ENCODE results near the gene RALBP1.

RALBP1 gene

DNA sequence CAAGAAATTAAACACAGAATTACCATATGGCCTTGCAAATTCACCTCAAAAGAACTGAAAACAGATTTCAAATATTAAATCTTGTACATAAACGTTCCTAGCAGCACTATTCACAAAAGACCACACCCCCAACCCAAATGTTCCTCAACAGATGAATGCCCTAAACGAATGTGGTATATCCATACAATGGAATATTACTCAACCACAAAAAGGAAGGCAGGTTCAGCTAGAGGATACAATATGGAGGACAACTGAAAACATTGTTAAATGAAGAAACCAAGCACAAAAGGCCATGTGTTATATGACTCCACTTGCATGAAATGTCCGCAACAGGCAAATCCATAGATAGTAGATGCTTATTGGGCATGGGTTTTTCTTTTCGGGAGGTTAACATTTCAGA lies 77.3 kb downstream of the RALBP1 start:
- DNase-seq = no peak

DNA sequence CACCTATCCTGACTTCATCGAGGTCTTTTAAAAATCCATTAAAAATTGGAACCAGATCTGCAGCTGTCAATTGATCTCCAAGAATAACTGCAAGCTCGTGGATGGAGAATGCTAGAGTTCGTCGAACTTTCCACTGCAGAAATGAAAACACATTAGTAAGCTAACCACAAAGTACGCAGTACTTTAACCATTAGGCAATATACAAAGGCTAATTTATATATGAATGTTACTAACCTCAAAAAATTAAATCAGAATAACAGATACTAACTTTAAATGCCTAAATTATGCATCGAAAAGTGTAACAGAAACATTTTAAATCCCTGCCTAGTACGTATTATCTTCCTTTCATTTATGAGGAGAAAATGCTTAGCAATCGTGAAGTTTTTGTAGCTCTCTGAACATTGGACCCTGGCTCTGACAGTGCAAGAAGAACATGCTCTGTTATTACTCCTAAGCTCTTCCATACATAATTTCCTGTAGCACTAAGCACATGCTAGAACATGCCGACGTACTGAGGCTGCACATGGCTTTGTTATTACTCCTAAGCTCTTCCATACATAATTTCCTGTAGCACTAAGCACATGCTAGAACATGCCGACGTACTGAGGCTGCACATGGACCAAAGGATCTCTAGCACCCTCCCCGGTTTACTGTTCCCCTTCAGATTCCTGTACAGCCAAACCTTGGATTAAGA lies 82.1 kb downstream of the RALBP1 start:
- DNase-seq = no peak

DNA sequence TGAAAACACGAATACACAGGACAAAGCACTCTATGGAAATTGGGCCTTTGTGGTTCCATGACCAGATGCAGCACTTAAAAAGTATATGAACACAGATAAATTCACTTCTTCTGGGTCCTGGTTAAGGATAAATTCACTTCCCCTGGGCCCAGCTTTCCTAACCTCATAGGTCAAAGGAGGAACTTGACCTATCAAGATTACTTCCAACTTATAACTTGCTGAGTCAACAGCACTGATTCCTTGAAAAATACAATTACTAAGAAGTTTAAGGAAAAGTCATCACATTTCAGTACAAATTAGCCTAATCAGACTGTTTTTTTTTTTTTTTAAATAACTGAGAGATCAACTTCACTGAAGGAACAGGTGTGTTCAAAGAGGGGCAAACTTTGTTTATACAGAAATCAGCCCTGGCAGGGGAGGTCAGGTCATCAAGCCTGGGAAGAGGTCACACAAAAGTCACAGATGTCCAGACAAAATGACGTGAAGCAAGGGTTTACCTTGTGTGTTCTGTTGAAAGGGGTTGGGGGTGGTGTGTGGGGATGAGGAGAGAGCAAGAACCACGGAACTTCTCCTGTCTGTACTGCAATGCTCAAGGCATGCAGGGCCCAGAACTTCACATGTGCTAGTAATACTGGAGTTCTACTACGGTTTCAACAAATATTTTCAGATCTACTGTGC lies 83.2 kb downstream of the RALBP1 start:
- DNase-seq = no peak

DNA sequence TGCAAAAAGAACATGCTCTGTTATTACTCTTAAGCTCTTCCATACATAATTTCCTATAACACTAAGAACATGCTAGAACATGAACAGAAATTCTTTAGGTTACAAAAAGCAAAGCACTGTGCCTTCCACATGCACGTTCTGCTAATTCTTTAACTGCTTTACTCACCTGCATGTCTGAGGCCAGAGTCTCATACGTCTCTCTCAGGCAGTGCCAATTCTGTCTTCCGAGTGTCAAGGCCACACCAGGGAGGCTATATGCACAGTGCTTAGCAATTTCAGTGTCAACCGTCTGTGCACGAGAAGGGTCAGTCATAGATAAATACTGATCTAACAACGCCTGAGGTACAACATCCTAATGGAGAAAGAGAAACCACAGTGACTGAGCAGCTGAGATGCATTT lies 83.9 kb downstream of the RALBP1 start:
- no peak for DNase-seq

DNA sequence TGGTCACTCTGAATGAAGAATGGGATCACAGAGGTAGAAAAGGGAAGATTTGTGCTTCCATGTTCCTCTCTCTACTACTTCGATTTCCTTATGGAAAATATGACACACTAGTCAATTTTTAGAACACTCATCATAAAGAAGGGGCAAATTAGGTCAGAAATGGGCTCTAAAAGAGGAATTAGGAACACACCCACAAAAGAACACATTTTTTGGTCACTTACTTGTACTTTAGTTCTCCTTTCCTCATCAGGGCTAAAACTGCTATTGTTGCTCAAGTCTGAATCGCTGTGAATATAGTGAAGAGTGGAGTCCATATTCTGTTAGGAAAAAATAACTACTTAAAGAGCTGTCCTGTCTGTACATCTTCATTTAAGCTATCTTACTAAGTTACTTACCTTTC lies 86.4 kb downstream of the RALBP1 start:
- no peak for DNase-seq

DNA sequence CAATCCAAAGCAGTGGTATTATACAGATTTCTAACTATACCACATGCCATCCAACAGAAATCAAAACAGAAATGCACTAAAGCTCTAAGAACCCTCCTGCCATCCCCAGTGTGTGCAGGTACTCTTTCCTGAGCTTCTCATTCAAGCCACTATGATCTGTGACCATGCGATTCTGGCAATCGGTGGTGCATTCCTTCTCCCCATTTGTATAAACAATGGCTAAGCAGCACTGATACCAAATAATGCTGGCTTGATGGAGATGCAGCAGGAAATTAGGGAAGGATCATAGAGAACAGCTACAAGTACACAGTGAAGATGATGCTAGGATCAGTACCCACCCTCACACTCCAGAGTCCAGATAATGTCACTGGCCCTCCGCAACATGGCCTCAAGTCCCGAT lies 87.3 kb downstream of the RALBP1 start:
- no peak for DNase-seq

DNA sequence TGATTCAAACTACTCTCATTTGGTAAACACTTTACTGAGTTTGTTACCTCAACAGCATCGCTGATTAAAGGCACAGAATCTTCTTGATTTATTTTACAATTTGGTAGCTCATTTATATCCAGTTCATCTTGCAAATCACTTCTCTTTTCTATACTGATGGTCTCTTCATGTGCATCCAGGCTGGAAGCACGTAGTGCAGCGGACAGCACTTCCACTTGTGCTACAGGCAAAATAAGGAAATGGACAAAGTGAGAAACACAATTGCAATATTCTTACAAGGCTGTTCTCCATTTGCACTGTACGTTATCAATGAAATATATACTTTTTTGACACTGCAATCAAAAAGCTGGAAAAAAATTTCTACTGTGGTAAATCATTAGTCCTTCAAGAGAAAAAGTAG lies 88.0 kb downstream of the RALBP1 start:
- DNase-seq = no peak

DNA sequence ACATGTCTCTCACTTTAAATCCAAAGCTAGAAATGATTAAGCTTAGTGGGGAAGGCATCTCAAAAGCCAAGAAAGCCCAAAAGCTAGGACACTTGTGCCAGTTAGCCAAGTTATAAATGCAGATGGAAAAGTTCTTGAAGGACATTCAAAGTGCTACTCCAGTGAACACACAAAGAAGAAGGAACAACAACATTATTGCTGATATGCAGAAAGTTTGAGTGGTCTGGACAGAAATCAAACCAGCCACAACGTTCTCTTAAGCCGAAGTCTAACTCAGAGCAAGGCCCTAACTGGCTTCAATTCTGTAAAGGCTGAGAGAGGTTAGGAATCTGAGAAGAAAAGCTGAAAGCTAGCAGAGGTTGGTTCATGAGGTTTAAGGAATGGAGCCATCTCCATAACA lies 90.1 kb downstream of the RALBP1 start:
- DNase-seq = no peak

DNA sequence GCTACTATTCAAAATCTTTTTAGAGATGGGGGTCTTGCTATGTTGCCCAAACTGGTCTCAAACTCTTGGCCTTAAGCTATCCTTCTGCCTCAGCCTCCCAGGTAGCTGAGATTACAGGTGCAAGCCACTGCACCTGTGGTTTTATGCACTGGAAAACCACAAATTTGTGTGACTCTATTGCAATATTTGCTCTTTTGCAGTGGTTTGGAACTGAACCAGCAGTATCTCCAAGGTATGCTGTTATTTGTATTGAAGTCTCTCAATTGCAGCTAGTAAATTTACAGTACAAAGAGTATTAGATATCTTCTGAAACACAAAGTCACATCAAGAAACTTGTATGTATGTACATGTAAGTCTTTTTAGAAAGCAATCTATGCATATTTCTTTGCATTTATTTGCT lies 92.9 kb downstream of the RALBP1 start:
- DNase-seq = no peak

DNA sequence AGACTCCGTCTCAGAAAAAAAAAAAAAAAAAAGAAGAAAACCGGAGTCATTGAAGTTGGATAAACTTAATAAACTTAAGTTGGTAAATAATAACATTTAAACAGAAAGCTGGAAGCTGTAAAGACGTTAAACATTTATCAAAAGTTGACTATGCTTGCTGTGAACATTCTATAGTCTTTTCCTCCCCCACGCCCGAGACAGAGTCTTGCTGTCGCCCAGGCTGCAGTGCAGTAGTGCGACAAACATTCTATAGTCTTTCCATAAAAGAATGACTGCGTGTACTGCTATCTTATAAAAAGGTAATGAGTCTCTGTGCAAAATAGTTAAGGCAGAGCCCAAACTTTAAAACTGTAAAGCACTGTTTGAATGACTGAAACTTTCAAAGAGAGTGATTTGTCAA lies 93.9 kb downstream of the RALBP1 start:
- DNase-seq = no peak

DNA sequence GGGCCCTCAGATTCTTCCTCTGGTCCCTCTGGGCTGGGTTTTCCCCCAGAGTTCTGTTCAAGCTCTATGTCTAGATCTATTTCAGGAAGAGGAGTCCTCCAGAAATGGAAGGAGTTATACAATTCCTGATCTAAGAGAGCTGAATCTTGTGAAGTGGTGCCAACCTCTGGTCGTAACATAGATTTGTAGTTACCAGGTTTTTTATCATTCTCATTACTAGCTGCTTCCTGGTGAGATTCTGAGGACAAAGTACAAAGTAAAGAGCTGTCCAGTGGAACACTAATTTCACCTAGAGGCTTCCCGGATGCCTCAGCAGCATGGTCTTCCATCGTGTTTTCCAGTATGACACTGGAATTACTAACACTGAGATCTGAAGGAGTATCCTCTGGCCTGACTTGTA lies 94.9 kb downstream of the RALBP1 start:
- no peak for DNase-seq

DNA sequence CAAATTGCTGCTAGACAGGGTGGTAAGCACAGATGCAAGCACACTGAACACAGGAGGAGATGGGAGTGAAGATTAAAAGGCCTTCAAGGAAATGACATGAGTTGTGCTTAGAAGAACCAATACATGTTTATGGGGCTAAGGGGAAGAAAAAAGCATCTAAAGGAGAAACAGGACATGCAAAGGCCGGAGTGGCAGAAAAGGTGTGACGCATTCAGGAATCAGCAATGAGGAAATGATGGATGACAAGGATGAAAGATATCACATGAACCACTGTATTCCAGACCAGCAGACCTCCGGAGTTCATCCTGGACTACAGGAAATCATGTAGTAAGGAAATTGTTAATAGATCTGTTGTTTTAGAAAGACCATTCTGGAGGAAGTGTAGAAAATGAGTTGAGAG lies 96.2 kb downstream of the RALBP1 start:
- DNase-seq = no peak

DNA sequence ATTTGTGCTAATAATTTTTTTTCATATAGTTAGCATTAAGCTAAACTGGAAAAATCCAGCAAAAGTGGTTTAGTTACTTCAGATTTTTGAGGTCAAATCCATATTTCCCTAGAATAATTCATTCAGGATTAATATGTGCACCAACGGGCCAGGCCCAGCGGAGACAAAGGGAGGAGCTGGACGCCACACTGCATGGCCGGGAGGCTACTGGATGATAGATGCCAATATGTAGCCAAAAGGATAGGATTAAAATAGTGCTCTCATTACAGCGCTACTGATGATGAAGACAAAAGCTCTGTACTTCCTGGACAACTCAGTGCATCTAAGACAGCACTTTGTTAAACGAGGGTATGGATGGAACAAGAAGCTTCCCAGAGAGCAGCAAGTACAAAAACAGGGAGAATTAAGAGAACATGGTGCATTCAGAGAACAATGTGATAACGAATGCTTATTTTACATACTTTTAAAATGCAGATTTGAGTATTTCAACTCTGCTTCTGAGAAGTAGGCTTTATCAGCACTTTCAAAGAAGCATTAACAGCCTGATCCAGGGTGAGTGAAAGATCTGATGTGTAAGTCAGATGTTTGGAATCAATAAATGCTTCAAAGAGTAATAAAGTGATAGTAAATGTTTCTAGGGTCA lies 99.3 kb downstream of the RALBP1 start:
- no peak for DNase-seq

DNA sequence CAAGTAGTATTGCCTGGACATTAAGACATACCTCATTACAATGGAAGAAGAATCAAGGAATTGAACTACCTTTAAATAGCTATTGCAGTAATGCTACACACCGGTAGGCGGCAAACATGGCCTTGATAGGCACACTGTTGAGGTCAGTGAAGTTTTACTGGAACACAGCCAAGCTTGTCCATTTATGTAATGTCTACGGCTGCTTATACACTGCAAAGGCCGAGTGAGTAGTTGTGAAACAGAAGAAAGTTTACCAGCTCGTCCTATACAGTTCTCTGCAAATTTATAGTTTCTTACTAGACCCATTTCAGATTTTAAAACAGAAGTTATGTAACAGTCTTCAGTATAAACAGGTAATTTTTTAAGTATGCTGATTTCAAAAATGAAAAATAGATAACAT lies 100.2 kb downstream of the RALBP1 start:
- DNase-seq = peak; percentile 48

DNA sequence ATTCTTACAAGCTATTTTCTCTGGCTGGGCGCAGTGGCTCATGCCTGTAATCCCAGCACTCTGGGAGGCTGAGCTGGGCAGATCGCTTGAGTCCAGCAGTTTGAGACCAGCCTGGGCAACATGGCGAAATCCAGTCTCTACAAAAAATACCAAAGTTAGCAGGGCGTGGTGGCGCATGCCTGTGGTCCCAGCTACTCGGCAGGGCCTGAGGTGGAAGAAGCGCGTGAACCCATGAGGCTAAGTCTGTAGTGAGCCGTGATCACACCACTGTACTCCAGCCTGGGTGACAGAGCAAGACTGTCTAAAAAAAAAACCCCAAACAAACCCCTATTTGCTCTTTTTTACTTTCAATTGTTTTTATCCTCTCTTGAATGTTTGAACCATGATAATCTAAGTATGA lies 102.0 kb downstream of the RALBP1 start:
- DNase-seq = no peak

DNA sequence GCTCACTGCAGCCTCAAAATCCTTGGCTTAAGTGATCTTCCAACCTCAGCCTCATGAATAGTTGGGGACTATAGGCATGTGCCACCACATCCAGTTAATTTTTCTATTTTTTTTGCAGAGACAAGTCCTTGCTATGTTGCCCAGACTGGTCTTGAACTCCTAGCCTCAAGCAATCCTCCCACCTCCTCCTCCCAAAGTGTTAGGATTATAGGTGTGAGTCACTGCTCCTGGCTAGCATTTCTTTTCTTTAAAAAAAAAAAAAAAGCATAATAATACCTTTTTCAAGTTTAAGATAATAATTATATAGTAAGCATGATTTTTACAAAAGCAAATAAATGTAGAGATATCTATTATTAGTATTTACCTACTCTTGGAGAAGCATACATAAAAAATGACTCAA lies 103.0 kb downstream of the RALBP1 start:
- DNase-seq = no peak

DNA sequence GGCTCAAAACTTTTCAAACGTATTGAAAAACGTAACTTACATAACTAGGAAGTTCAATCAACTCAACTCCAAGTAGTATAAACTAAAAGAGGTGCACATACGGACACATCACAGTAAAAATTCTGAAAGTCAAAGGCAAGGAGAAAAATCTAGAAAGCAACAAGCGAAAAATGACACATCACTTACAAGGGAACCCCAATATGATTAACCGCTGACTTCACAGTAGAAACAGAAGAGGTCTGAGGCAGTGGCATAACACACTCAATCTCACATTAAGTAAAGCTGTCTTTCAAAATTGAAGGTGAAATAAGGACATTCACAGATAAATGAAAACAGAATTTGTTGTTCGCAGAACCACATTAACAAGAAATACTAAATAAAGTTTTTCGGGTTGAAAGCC lies 106.4 kb downstream of the RALBP1 start:
- DNase-seq = no peak

DNA sequence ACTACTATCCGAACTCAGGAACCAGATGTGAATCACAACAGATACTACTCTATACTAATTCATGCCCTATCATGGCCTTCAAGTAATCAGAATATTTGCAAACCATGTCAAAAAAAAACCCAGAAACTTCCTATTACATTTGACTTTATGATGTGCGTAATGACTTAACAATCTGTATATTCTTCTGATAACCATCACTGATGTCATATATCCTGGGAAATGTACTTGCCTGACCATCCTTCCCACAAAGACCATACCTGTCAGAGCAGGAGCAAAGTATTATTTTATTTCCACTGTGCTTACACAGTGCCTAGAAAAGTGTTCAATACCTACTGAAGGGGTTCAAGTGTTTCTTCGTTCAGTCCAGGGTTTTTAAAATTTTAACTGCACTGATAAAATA lies 111.5 kb downstream of the RALBP1 start:
- DNase-seq = no peak

Measured in NCI-H345 (cell line).